HG03103 (cell line): ENCODE results near the gene ABCG2.

Source experiments
- ATAC-seq: cut with Tn5 transposase; IDR thresholded peaks from one replicate; pipeline ENCODE4 v1.9.1; 2021; ENCODE audit warnings: low read depth; ENCODE audit not compliant: unreplicated experiment

Gene ABCG2

DNA sequence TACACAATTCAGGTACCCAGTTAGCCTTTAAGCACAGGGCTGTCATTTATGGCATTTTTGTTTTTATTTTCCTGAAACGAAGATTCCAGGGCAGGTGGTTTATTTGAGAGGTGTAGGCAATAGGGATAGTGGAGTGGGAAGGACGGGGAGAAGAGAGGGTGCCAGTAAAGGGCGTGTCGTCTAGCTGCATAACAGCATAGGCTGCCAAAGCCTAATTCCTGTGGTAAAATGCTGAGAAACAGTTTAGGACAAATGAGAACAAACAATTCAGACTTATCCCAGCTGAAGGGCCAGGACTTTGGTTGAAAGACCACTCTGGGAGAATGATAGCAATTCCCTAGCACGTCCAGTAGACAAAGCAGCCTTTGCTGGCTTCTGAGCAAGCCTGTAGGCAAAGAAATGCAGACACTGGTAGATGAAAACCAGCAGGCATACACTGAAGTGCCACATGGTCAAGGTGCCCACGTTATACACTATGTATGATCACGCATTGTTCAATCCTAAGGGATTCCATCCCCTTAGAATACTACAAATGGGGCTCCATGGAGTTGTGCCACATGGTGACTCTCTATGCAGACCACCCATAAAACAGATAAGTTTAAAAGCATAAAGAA lies 80.4 kb downstream of the ABCG2 start:
- ATAC-seq, result no peak

DNA sequence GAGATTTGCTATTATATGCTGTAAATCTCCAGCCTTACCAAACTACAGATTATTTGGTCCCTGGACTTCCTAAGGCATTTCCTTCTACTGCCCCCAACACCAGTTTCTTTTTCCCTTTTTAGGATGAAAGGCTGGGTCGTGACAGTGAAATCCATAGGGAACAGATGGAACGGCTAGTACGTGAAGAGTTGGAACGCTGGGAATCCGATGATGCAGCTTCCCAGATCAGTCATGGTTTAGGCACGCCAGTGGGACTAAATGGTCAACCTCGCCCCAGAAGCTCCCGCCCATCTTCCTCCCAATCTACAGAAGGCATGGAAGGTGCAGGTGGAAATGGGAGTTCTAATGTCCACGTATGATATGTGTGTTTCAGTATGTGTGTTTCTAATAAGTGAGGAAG lies 83.1 kb downstream of the ABCG2 start:
- no peak for ATAC-seq

DNA sequence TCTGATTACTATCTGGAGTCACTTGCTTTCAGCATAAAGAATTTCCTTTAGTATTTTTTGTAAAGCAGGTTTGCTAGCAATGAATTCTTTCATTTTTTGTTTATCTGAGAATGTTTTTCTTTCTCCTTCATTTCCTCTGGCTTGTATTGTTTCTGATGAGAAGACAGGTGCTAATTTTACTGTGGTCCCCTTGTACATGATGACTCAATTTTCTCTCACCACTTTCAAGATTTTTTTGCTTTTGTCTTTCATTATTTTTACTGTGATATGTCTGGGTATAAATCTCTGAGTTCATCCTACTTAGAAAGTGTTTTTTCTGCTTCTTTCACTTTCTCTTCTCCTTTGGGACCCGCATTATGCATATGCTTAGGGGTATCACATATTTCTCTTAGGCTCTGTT lies 88.4 kb downstream of the ABCG2 start:
- no peak for ATAC-seq

DNA sequence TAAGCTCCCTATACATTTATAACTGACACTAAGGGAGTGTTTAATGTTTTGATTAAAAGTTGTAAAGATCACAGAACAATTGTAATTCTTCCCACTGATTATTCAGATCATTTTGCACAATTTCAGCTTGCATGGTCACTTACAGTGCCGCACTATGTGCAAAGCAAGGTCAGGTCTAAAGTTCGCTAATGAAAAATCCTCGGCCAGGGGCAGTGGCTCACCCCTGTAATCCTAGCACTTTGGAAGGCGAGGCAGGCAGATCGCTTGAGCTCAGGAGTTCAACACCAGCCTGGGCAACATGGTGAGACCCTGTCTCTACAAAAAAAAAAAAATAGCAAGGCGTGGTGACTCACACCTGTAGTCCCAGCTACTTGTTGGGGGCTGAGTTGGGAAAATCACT lies 94.0 kb downstream of the ABCG2 start:
- no peak for ATAC-seq

DNA sequence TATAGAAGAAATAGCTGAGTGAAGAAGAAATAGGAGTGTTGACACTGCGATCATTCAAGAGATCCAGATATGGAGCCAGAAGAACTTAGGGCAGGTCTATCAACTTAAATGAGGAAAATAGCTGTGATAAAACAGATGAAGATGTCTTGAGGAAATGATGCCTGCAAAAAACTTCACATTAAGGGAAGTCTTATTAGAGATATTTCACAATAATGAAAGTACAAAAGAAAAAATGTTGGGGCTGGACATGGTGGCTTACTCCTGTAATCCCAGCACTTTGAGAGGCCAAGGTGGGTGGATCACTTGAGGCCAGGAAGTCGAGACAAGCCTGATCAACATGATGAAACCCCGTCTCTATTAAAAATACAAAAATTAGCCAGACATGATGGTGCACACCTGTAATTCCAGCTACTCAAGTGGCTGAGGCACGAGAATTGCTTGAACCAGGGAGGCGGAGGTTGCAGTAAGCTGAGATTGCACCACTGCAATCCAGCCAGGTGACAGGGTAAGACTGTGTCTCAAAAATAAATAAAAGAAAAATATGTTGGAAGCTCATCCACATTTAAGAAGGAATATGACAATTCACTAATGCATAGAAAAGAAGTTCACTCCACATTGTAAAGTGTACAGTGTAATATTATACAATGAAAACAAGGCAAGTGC lies 94.7 kb downstream of the ABCG2 start:
- ATAC-seq, result no peak

DNA sequence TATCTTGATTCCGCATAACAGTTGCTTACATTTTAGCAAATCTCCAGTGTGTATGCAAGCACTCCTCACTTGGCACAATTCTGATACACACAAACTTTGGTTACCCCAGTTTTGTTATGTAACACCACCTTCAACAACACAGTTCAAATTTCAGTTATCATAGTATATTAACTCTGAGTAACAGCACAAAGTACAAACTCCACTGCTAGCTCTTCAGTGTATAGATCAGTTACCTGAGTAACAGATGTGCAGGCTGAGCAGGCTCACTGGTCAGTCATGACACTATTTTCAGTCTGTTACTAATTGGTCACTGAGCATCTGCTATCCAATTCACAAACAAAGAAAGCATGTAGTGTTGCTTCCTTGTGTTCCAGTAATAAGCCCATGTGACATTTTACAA lies 95.6 kb downstream of the ABCG2 start:
- ATAC-seq, result no peak

DNA sequence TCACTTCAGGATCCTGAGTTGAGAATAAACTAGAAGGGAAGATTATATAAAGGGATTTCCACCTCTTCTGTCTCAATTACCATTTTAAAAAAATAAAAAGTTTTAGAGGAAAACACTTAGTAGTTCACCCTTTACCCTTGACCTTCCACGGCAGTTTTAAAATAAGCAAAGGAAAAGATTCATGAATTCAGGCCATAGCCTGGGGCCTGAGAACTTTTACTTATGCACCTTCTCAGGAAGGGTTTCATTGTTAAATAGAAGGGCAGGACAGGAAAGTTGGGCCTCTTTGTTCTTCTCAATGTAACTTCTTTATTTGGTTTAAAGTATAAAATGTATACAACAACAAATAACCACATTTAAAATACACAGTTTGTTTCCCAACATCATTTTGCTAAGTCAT lies 96.1 kb downstream of the ABCG2 start:
- ATAC-seq, result no peak

DNA sequence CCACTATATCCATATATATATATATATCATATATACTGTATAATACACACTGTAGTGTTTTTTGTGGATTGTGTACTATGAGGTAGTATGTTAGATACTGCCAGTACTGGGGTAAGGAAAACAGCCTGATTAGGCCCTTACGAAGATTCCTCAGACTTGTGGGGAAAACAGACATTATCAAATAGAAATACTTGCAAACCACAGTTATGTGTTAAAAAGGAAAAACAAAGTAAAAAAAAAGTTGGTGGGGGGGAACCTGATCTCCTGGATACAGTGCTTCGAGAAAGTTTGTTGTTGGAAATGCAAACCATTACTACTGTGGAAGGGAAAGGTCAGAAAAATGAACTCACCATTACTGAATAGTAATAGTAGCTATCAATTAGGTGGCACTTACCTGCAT lies 98.0 kb downstream of the ABCG2 start:
- no peak for ATAC-seq

DNA sequence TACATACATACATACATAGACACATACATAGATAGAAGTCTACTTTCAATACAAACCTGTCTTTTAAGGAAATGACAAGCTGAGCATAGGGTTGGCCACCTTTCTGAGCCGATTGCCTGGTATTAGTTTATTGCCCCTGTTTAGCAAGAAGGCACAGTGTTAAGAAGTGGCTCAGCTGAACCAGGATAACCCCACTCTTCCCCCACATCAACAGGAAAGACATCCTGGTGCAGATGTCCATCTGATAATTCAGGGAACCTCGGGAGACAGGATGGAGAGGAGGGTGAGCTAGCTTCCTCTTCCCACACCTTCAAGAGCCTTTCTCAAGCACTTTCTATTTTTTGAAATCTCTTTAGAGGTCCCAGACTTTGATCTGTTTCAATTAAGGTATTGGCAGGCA lies 98.7 kb downstream of the ABCG2 start:
- ATAC-seq, result no peak

DNA sequence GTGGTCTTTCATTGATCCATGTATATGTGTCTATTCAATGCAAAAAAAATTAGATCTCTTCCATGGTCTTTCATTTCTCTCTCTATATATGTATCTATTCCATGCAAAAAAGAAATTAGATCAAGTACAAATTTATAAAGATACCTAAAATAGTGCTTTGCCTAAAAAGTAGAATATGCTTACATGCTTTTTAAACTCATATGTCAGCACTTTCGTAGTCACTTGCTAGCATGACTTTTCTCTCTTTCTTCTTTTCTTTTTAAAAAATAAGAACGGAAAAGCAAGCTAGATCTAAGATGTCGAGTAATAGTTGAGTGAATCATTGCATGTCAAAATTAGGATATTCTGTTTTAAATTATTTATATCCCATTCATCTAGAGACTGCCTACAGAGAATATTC lies 100.1 kb downstream of the ABCG2 start:
- no peak for ATAC-seq

DNA sequence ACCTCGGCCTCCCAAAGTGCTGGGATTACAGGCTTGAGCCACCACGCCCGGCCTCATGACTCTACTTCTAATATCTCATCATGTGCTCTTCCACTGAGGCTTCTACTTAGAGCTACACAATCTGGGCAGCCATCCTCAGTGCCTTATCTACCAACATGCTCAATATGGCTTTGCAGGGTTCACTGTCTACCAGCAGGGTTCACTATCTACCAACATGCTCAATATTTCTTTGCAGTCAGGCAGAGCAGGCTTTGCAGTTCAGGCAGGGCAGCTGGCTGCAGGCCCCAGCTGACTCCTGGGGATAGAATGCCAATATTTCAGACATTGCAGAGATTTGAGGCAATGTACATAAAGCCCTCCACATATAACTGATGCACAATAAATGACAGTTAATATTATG lies 103.5 kb downstream of the ABCG2 start:
- no peak for ATAC-seq

DNA sequence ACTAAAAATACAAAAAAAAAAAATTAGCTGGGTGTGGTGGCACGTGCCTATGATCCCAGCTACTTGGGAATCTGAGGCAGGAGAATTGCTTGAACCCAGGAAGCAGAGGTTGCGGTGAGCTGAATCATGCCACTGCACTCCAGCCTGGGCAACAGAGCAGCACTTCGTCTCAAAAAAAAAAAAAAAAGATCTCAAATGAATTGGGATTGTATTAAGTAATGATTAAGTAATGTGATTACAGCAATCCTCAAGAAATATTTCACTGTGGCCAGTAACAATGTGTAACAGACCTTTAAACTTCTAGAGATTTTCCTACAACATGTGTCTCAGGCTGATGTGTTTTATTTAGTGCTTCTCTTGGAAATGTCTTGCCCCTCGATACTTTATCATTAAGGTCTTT lies 104.2 kb downstream of the ABCG2 start:
- no peak for ATAC-seq

DNA sequence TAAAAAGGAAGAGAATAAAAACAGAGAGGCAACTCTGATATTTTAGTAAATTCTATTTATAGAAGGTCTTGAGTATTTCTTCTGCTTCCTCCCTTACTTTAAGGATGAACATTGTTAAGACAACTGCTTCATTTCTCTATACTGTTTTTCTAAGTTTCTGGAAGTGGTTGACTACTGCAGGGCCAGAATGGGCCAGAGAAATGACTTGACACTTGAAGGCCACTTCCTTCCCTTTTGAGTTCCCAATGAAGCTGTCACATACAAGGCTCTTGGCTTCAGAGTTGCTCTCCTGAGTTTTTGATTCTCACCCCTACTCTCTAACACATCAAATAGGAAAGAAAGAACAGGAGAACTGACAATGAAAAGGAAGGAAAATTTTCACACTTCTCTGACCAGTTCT lies 113.4 kb downstream of the ABCG2 start:
- ATAC-seq, result no peak

DNA sequence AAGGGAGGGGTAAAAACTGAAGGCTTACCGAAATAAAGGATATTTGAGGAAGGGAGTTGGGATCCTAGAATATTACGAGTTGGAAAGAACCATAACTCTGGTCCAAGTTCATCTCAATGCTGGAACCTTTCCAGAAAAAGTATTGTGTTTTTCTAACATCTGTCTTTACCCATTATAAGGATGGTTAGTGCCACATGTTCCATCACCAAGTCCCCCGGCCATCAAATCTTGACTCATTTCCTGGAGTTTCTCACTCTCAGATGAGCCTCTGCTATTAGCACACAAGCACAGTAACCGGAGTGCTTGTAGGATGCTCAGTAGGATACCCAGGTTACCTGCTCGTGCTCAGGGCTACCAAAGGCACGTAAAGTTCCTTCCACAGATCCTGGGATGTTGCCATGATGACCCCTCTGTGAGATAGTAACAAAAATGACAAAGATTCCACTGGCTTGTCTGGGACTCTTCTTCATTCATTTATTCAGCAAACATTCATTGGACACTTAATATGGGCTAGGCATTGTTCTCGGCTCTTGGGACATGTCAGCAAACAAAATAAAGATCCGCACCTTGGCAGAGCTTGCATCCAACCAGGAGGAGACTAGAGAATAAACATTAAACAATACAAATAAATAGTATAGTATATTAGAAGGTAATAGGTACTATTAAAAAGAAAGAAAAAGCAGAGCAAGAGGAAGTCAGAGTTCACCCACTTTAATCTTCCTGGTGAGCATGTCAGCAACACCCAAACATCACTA lies 114.7 kb downstream of the ABCG2 start:
- no peak for ATAC-seq

DNA sequence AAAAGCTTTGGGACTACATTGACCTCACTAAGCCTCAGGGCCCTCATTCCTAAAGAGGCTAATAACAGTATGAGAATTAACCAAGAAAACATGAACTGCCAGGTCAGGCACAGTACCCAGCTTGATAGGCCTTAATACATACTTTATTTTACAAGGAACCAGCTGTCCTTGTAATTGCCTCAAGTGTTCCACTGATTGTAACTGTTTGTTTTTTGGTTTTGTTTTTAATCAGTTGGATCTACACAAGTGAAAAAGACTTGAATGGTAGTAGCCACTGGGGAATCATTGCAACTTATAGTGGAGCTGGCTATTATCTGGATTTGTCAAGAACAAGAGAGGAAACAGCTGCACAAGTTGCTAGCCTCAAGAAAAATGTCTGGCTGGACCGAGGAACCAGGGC lies 115.4 kb downstream of the ABCG2 start:
- ATAC-seq, result no peak

DNA sequence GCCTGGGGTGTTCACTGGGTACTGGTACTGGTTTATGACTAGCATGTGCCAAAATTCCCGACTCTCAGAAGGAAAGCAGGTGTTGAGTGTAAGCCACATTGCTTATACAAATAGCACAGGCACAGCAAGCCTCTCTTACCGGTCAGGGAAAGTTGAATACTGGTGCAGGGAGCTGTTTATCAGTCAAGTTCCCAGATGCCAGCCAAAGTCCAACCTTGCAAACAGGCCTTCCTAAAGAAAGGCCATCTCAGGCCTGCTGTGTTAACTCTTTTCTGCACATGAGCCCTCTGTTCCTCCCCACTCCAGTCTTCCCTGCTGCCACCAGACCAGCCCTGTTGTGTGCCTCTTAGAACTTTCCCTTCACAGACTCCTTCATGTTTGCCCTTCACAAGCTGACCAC lies 116.8 kb downstream of the ABCG2 start:
- no peak for ATAC-seq

DNA sequence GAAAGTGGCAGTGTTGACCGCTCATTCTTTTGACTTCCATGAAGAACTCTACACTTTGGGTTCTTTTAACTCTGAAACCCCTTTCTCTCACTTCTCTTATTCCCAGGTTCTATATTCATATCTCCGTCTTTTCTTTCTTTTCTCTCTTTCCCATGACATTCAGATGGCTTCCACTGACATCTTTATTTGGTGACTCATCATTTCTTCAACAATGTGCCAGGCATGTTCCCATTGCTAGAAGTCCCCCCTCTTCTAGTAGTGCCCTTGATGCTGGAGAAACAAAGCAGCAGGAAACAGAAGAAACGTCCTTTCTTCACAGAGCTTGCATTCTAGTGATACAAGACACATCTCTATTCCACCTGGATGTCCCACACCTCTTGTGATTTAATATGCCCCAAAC lies 117.7 kb downstream of the ABCG2 start:
- no peak for ATAC-seq
